Measurements from ENCODE around the gene KRTAP15-1.

Gene KRTAP15-1

DNA sequence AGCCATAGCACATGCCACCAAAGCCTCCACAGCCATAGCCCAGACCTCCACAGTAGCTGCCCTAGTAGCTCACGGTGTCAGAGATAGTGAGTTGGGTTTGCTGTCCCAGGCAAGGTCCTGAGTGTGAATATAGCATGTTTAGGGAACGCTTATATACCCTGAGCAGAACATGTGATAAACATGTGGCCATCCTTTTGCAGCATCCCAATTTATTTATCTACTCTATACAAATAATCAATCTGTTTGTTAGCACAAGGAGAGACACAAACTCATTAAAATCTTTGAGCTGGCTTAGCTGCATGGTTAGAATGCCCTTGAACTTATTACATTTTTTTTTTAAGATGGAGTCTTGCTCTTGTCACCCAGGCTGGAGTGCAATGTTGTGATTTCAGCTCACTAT is 47.3 kb downstream of the KRTAP15-1 start, which contains the start of gene KRTAP19-2:
KRTAP19-2 (minus strand) TSS at position 101 of the 400 bp plus-strand sequence; CDS start at position 13, 88 bp downstream.
- no peak for DNase-seq

Measured in right kidney (tissue), 1 donor.